HAP-1 (cell line): ENCODE measurements around the gene AVP.
"Not testable (repeated sequence)": the region's sequence is repeated elsewhere in the genome, so short reads cannot be mapped to it uniquely, and the experiment has no call there.

Experiments used
- DNase-seq, 2 experiments: peaks; one replicate each; pipeline ENCODE4 v3.0.0-alpha.2; 2016 to 2020; ENCODE audit warnings: low spot score in 2 of 2
- H3K27me3 ChIP-seq: fragments of 250-450 bp; sonication (Bioruptor Pico); 2 replicates; pipeline ENCODE4 v1.5.1; 2020; ENCODE audit warnings: low read depth, mild to moderate bottlenecking, moderate library complexity
- H3K36me3 ChIP-seq: fragments of 250-450 bp; sonication (Bioruptor Pico); replicated peaks from 2 replicates; pipeline ENCODE4 v1.5.1; 2020; ENCODE audit warnings: mild to moderate bottlenecking
- H3K4me1 ChIP-seq: fragments of 250-450 bp; sonication (Bioruptor Pico); 2 replicates; pipeline ENCODE4 v1.5.1; 2020; ENCODE audit warnings: mild to moderate bottlenecking
- H3K4me3 ChIP-seq: fragments of 250-450 bp; sonication (Bioruptor Pico); 2 replicates; pipeline ENCODE4 v1.5.1; 2020; ENCODE audit warnings: mild to moderate bottlenecking, moderate library complexity
- H3K9me3 ChIP-seq: fragments of 250-450 bp; sonication (Bioruptor Pico); 2 replicates; pipeline ENCODE4 v1.5.1; 2020; ENCODE audit warnings: mild to moderate bottlenecking, moderate library complexity
- in situ Hi-C: fragments of 300-500 bp; cut with MboI; formaldehyde crosslinking; loops from 3 replicates; pipeline ENCODE4 v1.14.3; 2020; ENCODE audit warnings: low sequenced_read_pairs, inconsistent platforms, mixed read lengths

The AVP gene

GRCh38 chr20:3084283-3084985, at the start of gene AVP:
TSS of gene AVP (minus strand) at chr20:3084724. CDS start at chr20:3084674, 50 bp downstream.
- in situ Hi-C loops, result no loop called here
- DNase-seq, result no peak
- Histone ChIP-seq H3K9me3 (no peaks in the 10 kb centered on the region), H3K27me3 (no peaks in the 10 kb centered on the region; the same call in 1 of the 2 replicates), H3K36me3 (no peaks in the 10 kb centered on the region), H3K4me3 (no peak within 1 kb of the TSS), H3K4me1 (no peaks in the 10 kb centered on the region)

GRCh38 chr20:3134151-3134550, 49.6 kb upstream of the AVP start:
- in situ Hi-C loops, result no loop called here
- Histone ChIP-seq H3K36me3 (no peaks in the 10 kb centered on the region), H3K4me1 (no peaks in the 10 kb centered on the region), H3K4me3 (no peak overlapping the region), H3K27me3 (no peaks in the 10 kb centered on the region), H3K9me3 (no peaks in the 10 kb centered on the region)
- DNase-seq, result no peak

DNA sequence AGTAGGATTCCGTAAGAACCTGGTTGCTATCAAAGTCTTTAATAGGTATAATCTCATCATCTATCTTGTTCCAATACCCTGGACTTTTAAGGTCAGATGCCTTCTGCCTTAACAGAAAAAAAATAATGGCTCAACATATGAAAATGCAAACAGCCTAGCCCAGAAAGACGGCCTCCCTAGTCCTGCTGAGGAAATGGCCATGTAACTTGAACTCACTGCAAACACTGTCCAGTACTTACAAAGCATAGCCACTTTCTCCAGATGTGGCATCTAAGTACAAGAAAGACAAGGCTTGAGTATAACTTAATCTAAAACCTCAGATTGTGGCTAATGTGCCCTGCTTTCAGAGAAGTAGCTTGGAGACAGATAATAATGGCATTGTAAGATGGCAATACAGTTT, 48.6 kb upstream of the AVP start:
- no peaks in the 10 kb centered on the region for H3K9me3 ChIP-seq
- H3K27me3 ChIP-seq, result no peaks in the 10 kb centered on the region
- H3K4me1 ChIP-seq, result no peaks in the 10 kb centered on the region
- no peaks in the 10 kb centered on the region for H3K36me3 ChIP-seq
- H3K4me3 ChIP-seq, result no peak overlapping the region
- DNase-seq, result no peak
- in situ Hi-C loops, result no loop called here

- Histone ChIP-seq H3K4me1 (no peaks in the 10 kb centered on the region), H3K4me3 (no peak overlapping the region), H3K36me3 (no peaks in the 10 kb centered on the region), H3K27me3 (no peaks in the 10 kb centered on the region), H3K9me3 (peaks cover 2% of the 10 kb centered on the region; the same call in 1 of the 2 replicates)
- in situ Hi-C loops, result no loop called here
- DNase-seq, result no peak
Observed at GRCh38 chr20:3130051-3130600, 45.6 kb upstream of the AVP start.

GRCh38 chr20:3129094-3129493, 44.6 kb upstream of the AVP start:
- Histone ChIP-seq H3K36me3 (no peaks in the 10 kb centered on the region), H3K9me3 (peaks cover 2% of the 10 kb centered on the region; the same call in 1 of the 2 replicates), H3K4me1 (no peaks in the 10 kb centered on the region), H3K27me3 (no peaks in the 10 kb centered on the region), H3K4me3 (no peak overlapping the region)
- in situ Hi-C loops, result no loop called here
- DNase-seq, result no peak

GRCh38 chr20:3128275-3128984, 43.9 kb upstream of the AVP start:
- H3K4me1 ChIP-seq, result no peaks in the 10 kb centered on the region
- no peak overlapping the region for H3K4me3 ChIP-seq
- no peak for DNase-seq
- H3K9me3 ChIP-seq, result peaks cover 2% of the 10 kb centered on the region; the same call in 1 of the 2 replicates
- no peaks in the 10 kb centered on the region for H3K27me3 ChIP-seq
- in situ Hi-C loops, result no loop called here
- H3K36me3 ChIP-seq, result no peaks in the 10 kb centered on the region

DNA sequence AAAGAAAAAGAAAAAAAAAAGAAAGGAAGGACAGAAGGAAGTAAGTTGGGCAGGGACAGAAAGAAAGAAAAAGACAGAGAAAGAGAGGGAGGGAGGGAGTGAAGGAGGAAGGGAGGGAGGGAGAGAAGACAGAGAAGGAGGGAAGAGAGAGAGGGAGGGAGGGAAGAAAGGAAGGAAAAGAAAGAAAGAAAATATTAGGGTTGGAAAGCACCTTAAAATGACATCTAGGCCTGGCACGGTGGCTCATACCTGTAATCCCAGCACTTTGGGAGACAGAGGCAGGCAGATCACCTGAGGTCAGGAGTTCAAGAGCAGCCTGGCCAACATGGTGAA, 42.0 kb upstream of the AVP start:
- no peaks in the 10 kb centered on the region for H3K27me3 ChIP-seq
- H3K9me3 ChIP-seq, result peaks cover 2% of the 10 kb centered on the region; the same call in 1 of the 2 replicates
- H3K4me3 ChIP-seq, result no peak overlapping the region
- no peak for DNase-seq
- no peaks in the 10 kb centered on the region for H3K4me1 ChIP-seq
- in situ Hi-C loops, result no loop called here
- H3K36me3 ChIP-seq, result peaks cover 6% of the 10 kb centered on the region; the same call in 1 of the 2 replicates

- DNase-seq, H3K9me3 ChIP-seq, H3K4me1 ChIP-seq, H3K4me3 ChIP-seq, H3K27me3 ChIP-seq, in situ Hi-C loops, H3K36me3 ChIP-seq: not testable (repeated sequence)
Observed at GRCh38 chr20:3125776-3126526, 41.4 kb upstream of the AVP start.

DNA sequence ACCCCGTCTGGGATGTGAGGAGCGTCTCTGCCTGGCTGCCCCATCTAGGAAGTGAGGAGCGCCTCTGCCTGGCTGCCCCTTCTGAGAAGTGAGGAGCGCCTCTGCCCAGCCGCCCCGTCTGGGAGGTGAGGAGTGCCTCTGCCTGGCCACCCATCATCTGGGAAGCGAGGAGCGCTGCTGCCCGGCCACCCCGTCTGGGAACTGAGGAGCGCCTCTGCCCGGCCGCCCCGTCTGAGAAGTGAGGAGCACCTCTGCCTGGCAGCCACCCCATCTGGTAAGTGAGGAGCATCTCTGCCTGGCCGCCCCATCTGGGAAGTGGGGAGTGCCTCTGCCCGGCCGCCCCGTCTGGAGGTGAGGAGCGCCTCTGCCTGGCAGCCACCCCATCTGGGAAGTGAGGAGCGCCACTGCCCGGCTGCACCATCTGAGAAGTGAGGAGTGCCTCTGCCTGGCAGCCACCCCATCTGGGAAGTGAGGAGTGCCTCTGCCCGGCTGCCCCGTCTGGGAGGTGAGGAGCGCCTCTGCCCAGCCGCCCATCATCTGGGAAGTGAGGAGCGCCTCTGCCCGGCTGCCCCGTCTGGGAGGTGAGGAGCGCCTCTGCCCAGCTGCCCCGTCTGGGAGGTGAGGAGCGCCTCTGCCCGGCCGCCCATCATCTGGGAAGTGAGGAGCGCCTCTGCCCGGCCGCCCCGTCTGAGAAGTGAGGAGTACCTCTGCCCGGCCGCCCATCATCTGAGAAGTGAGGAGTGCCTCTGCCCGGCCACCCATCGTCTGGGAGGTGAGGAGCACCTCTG, 40.4 kb upstream of the AVP start:
- in situ Hi-C loops, H3K9me3 ChIP-seq, H3K4me3 ChIP-seq, H3K27me3 ChIP-seq, DNase-seq, H3K4me1 ChIP-seq: not testable (repeated sequence)
- H3K36me3 ChIP-seq, result peaks cover 12% of the 10 kb centered on the region

DNA sequence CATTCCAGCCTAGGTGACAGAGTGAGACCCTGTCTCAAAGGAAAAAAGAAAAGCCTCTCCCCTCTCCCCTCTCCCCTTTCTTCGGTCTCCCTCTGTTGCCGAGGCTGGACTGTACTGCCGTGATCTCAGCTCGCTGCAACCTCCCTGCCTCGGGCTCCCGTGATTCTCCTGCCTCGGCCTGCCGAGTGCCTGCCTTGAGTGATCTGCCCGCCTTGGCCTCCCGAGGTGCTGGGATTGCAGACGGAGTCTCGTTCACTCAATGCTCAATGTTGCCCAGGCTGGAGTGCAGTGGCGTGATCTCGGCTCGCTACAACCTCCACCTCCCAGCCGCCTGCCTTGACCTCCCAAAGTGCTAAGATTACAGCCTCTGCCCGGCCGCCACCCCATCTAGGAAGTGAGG, 39.6 kb upstream of the AVP start:
- H3K4me3 ChIP-seq, H3K27me3 ChIP-seq, H3K4me1 ChIP-seq, H3K9me3 ChIP-seq, in situ Hi-C loops, DNase-seq: not testable (repeated sequence)
- peaks cover 12% of the 10 kb centered on the region for H3K36me3 ChIP-seq

DNA sequence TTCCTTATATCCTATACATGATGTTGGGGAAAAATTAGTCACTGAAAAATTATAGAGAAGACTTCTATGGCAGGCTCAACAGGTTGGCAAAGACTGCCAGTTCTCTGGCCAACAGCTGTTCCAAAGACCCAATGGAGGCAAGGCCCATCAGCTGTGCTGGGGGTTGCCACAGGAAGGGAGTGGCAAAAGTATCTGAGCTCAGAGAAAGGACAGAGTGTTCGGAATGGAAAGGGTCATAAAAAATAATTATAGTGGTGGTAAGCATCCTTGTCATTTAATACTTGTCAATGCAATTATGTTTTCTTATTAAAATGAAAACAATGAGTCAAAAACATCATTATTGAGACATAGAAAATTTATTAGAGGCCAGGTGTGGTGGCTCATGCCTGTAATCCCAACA, 39.0 kb upstream of the AVP start:
- no peak overlapping the region for H3K4me3 ChIP-seq
- H3K27me3 ChIP-seq, result no peaks in the 10 kb centered on the region
- H3K9me3 ChIP-seq, result peaks cover 2% of the 10 kb centered on the region; the same call in 1 of the 2 replicates
- H3K4me1 ChIP-seq, result no peaks in the 10 kb centered on the region
- peaks cover 12% of the 10 kb centered on the region for H3K36me3 ChIP-seq
- no peak for DNase-seq
- in situ Hi-C loops, result no loop called here

- in situ Hi-C loops, result no loop called here
- DNase-seq, result no peak
Observed at GRCh38 chr20:3121955-3122610, 37.6 kb upstream of the AVP start.

More at GRCh38 chr20:3121955-3122610, 37.6 kb upstream of the AVP start:
- Histone ChIP-seq H3K4me3 (no peak overlapping the region), H3K4me1 (no peaks in the 10 kb centered on the region), H3K27me3 (no peaks in the 10 kb centered on the region), H3K36me3 (peaks cover 12% of the 10 kb centered on the region), H3K9me3 (peaks cover 2% of the 10 kb centered on the region; the same call in 1 of the 2 replicates)
